DND-41 (cell line): ENCODE results near the gene BLMH.

Experiments used
- ATAC-seq: fragments of 200-7000 bp; cut with Tn5 transposase; 3 replicates; pipeline ENCODE4 v1.9.1; 2021; ENCODE audit warnings: low read depth; ENCODE audit not compliant: insufficient read depth
- DNase-seq: peaks from one replicate; pipeline ENCODE4 v3.0.0-alpha.2; 2020
- H2AFZ ChIP-seq: 2 replicates; pipeline ENCODE4 v1.6.0; 2012; ENCODE audit warnings: low read depth, low read length
- H3K27ac ChIP-seq: 2 replicates; pipeline ENCODE4 v1.5.1; 2012; ENCODE audit warnings: low read length, inconsistent platforms
- H3K27me3 ChIP-seq: fragments of 200-600 bp; sonication (generic); 2 replicates; pipeline ENCODE4 v1.6.0; 2012; ENCODE audit warnings: low read length, mild to moderate bottlenecking, inconsistent platforms; ENCODE audit not compliant: insufficient read depth, poor library complexity
- H3K36me3 ChIP-seq: 2 replicates; pipeline ENCODE4 v1.5.1; 2012; ENCODE audit warnings: low read length, inconsistent platforms; ENCODE audit not compliant: insufficient read depth
- H3K4me1 ChIP-seq: 2 replicates; pipeline ENCODE4 v1.5.1; 2012; ENCODE audit warnings: mild to moderate bottlenecking, low read length; ENCODE audit not compliant: insufficient read depth
- H3K4me2 ChIP-seq: 2 replicates; pipeline ENCODE4 v1.6.0; 2012; ENCODE audit warnings: mild to moderate bottlenecking, moderate library complexity, low read length, inconsistent platforms; ENCODE audit not compliant: insufficient read depth
- H3K4me3 ChIP-seq, 2 experiments: fragments of 200-600 bp in 1 of 2; shearing (Covaris generic) in 1 of 2; 2 replicates each; pipeline ENCODE4 v1.5.1; 2012 to 2016; ENCODE audit warnings: inconsistent platforms in 2 of 2, low read length in 2 of 2, mild to moderate bottlenecking in 2 of 2, low read depth in 1 of 2, moderate library complexity in 1 of 2
- H3K79me2 ChIP-seq: 2 replicates; pipeline ENCODE4 v1.6.0; 2012; ENCODE audit warnings: low read length, inconsistent platforms; ENCODE audit not compliant: insufficient read depth
- H3K9ac ChIP-seq: 2 replicates; pipeline ENCODE4 v1.6.0; 2012; ENCODE audit warnings: low read depth, mild to moderate bottlenecking, inconsistent platforms, low read length, moderate library complexity
- H3K9me3 ChIP-seq: 2 replicates; pipeline ENCODE4 v1.5.1; 2012; ENCODE audit warnings: low read length, moderate library complexity, mild to moderate bottlenecking, inconsistent platforms; ENCODE audit not compliant: insufficient read depth, severe bottlenecking
- H4K20me1 ChIP-seq: 2 replicates; pipeline ENCODE4 v1.6.0; 2012; ENCODE audit warnings: low read length; ENCODE audit not compliant: insufficient read depth
- CTCF ChIP-seq: IDR thresholded peaks from 2 replicates; pipeline ENCODE4 v1.5.1; 2012; ENCODE audit warnings: borderline replicate concordance, low read length, moderate library complexity, mild to moderate bottlenecking; ENCODE audit not compliant: poor library complexity, severe bottlenecking; ENCODE audit errors: extremely low read depth
- EZH2 ChIP-seq: IDR thresholded peaks from 3 replicates; pipeline ENCODE4 v1.6.1; 2012; ENCODE audit warnings: borderline replicate concordance, low read depth, mild to moderate bottlenecking, moderate library complexity, low read length, inconsistent platforms; ENCODE audit not compliant: severe bottlenecking

The BLMH gene

DNA sequence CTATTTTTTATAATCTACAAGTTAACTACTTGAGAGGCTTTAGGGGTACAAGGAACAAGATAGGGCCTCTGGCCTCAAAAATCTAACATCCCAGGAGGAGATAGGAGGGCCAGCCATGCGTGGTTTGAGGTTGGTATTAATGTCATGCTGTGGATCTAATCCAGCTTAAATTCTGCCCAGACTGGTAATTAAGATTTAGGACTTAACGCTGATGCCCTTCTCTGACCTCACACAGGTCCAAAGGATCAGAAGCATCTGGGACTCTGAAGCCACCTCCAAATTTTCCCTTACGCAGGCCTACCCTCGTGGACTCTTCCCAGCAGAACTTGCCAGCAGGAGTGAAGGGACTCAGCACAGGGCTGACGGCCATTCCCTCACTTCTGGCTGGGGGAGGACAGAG, 71.3 kb downstream of the BLMH start:
- H3K27ac ChIP-seq, result no peak overlapping the region
- H3K79me2 ChIP-seq, result no peaks in the 10 kb centered on the region
- no peak overlapping the region for H2AFZ ChIP-seq
- DNase-seq, result no peak
- TF ChIP-seq CTCF (no peak), EZH2 (no peak)
- no peaks in the 10 kb centered on the region for H3K4me1 ChIP-seq
- no peak overlapping the region for H3K9ac ChIP-seq
- H3K9me3 ChIP-seq, result no peaks in the 10 kb centered on the region
- no peak for ATAC-seq
- no peaks in the 10 kb centered on the region for H3K27me3 ChIP-seq
- H4K20me1 ChIP-seq, result no peaks in the 10 kb centered on the region; the same call in 1 of the 2 replicates
- no peak overlapping the region for H3K4me2 ChIP-seq
- H3K36me3 ChIP-seq, result no peaks in the 10 kb centered on the region
- H3K4me3 ChIP-seq, result no peak overlapping the region

GRCh38 chr17:30219833-30220232, 71.9 kb downstream of the BLMH start:
- H3K79me2 ChIP-seq, result no peaks in the 10 kb centered on the region
- no peak for TF ChIP-seq CTCF
- TF ChIP-seq EZH2, result no peak
- H2AFZ ChIP-seq, result no peak overlapping the region
- H3K4me3 ChIP-seq, result no peak overlapping the region
- no peaks in the 10 kb centered on the region for H3K4me1 ChIP-seq
- H3K27me3 ChIP-seq, result no peaks in the 10 kb centered on the region
- no peaks in the 10 kb centered on the region; the same call in 1 of the 2 replicates for H4K20me1 ChIP-seq
- no peaks in the 10 kb centered on the region for H3K9me3 ChIP-seq
- no peak overlapping the region for H3K4me2 ChIP-seq
- no peak for DNase-seq
- ATAC-seq, result no peak
- no peak overlapping the region for H3K27ac ChIP-seq
- H3K9ac ChIP-seq, result no peak overlapping the region
- H3K36me3 ChIP-seq, result no peaks in the 10 kb centered on the region

DNA sequence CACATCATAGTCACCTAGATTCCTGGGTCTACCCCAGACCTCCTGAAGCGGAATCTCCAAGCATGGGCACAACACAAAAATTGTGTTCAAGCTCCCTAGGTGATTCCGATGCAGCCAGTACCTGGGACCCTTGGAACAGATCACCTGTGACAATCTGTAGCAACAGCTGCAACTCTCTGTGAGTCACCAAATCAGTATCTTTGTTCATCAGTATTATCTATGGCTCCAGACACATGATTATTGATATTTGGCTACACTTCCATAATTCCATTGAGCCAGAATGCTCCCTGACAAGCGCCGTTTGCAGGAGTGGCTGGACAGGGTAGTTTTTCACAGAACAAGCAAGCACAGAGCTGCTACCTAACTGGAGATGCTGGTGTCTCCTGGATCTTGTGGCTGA, 72.4 kb downstream of the BLMH start:
- Histone ChIP-seq H3K9ac (no peak overlapping the region), H3K27me3 (no peaks in the 10 kb centered on the region), H3K9me3 (no peaks in the 10 kb centered on the region), H3K4me2 (no peak overlapping the region), H2AFZ (no peak overlapping the region), H3K4me1 (no peaks in the 10 kb centered on the region), H4K20me1 (no peaks in the 10 kb centered on the region; the same call in 1 of the 2 replicates), H3K4me3 (no peak overlapping the region), H3K79me2 (no peaks in the 10 kb centered on the region), H3K27ac (no peak overlapping the region), H3K36me3 (no peaks in the 10 kb centered on the region)
- TF ChIP-seq EZH2 (no peak), CTCF (no peak)
- no peak for DNase-seq
- no peak for ATAC-seq

GRCh38 chr17:30218799-30219198, 72.9 kb downstream of the BLMH start:
- no peak for TF ChIP-seq EZH2
- TF ChIP-seq CTCF, result no peak

More at GRCh38 chr17:30218799-30219198, 72.9 kb downstream of the BLMH start:
- Histone ChIP-seq H3K9ac (no peak overlapping the region), H3K27me3 (no peaks in the 10 kb centered on the region), H3K36me3 (no peaks in the 10 kb centered on the region), H3K79me2 (no peaks in the 10 kb centered on the region), H3K4me1 (no peaks in the 10 kb centered on the region), H3K4me3 (no peak overlapping the region), H2AFZ (no peak overlapping the region), H4K20me1 (no peaks in the 10 kb centered on the region; the same call in 1 of the 2 replicates), H3K9me3 (no peaks in the 10 kb centered on the region), H3K4me2 (no peak overlapping the region), H3K27ac (no peak overlapping the region)
- ATAC-seq (no peak), DNase-seq (no peak)
